GM19025 (cell line): Measurements from ENCODE around the gene MAGEB3.

Experiments used
- ATAC-seq: cut with Tn5 transposase; IDR thresholded peaks from one replicate; pipeline ENCODE4 v1.9.1; 2021; ENCODE audit warnings: mild to moderate bottlenecking, low read depth, moderate library complexity; ENCODE audit not compliant: unreplicated experiment

Gene MAGEB3

DNA sequence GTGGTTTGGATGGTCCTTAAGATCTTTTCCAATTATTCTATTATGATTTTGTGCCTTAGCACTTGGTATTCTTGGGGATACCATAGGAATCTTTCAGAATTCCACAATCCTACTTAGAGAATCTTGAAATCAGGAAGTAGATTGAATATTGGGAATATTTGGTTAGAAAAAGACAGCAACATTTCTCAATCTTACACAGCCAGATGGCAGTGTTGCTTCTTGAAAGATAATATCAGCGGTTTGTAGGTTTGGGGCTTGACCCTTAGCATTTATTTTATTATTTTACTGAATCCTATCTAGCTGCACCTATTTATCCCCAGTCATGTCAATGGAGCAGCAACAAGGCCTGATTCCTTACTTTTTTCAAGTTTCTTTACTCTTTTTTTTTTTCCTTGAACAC, 45.0 kb downstream of the MAGEB3 start:
- ATAC-seq: no peak

DNA sequence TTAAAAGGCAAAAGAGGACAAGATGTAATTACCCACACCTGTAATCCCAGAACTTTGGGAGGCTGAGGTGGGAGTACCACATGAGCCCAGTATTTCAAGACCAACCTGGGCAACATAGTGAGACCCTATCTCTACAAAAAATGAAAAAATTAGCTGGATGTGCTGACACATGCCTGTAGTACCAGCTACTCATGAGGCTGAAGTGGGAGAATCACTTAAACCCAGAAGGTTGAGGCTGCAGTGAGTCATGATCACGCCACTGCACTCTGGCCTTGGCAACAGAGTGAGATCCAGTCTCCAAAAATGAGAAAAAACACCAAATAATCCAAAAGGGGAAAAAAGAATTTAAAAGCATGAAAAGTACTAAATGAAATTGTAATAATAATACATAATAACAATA, 47.9 kb downstream of the MAGEB3 start:
- no peak for ATAC-seq

DNA sequence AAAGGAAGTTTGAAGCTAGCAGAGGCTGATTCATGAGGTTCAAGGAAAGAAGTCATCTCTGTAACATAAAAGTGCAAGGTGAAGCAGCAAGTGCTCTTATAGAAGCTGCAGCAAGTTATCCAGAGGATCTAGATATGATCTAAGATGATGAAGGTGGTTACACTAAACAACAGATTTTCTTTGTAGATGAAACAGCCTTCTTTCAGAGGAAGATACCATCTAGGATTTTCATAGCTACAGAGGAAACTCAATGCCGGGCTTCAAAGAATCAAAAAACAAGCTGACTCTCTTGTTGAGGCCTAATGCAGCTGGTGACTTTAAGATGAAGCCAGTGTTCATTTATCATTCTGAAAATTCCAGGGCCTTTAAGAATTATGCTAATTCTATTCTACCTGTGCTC, 50.0 kb downstream of the MAGEB3 start:
- no peak for ATAC-seq

DNA sequence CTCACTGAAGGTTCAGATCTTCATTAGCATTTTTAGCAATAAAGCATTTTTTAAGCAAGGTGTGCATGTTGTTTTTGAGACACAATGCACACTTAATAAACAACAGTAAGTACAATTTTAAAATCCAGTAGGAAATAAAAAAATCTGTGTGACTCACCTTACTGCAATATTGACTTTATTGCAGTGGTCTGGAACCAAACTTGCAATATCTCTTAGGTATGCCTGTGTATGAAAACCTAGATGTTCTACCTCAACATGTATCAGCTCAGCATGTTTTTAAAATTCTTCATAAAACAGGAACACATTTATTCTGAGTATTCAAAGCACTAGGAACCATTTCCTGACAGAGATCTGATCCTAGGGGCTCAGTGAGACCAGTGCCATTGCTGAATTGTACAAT, 52.1 kb downstream of the MAGEB3 start:
- ATAC-seq: no peak

DNA sequence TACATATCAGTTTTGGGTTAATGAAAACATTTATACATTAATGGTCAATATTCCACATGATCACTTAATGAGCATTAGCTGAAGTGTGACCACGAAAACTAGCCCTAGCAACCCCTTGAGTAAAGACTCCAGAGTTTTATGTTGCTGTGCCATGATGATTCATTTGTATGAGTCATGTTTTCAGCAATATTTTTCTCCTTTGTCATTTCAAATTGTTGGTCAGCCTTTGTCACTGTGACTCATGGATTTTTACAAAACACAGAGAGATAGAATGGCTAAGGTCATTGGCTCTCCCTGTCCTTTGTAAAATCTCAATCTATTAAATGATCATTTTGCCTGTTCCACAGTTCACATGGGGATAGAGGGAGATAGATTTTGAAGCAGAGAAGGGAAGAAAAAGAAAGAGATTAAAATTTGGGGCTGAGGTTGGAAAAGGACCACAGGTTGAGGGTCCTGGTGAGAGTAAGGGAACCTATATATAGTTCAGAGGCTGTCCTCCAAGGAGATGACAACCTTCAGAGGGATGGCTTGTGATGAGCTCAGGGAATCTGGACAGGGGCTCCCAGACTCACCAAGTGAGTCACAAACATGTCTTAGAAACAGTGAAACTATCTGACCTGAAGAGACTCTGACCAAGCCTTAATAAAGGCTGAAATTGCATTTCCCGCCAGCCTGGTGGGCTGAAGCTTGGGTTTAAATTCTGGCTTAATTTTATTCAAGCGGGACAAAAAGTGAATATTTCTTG, 53.2 kb downstream of the MAGEB3 start:
- ATAC-seq: no peak
